Stimulated activated CD4-positive, alpha-beta T cell treated with anti-CD3 and anti-CD28 coated beads, Interleukin-12 subunit alpha, Interleukin-12 subunit beta, amount 100 ng/mL, for 48 hours (primary cell): Measurements from ENCODE around the gene OR10R2.

ENCODE experiments used
- DNase-seq, 3 donors: peaks; one replicate each; pipeline ENCODE4 v3.0.0-alpha.2; 2020; ENCODE audit warnings: low read depth in 2 of 3, low spot score in 1 of 3

The OR10R2 gene

GRCh38 chr1:158527190-158527815, 55.3 kb downstream of the OR10R2 start:
- DNase-seq = no peak
